DOHH2 (cell line): ENCODE data around the gene TP53I13.

Experiments
- H3F3A ChIP-seq: fragments of 200-600 bp; sonication (generic), shearing (Covaris generic); 2 replicates; pipeline ENCODE4 v1.6.0; 2016; ENCODE audit warnings: antibody characterized with exemption, mild to moderate bottlenecking; ENCODE audit not compliant: control insufficient read depth, insufficient read depth
- H3K27ac ChIP-seq: fragments of 200-600 bp; sonication (generic); 2 replicates; pipeline ENCODE4 v1.5.1; 2014; ENCODE audit warnings: low read depth, mild to moderate bottlenecking, low read length, moderate library complexity
- H3K27me3 ChIP-seq: fragments of 200-600 bp; sonication (generic); 2 replicates; pipeline ENCODE4 v1.6.1; 2014; ENCODE audit warnings: mild to moderate bottlenecking, low read length, mixed read lengths; ENCODE audit not compliant: control insufficient read depth
- H3K36me3 ChIP-seq: fragments of 200-600 bp; sonication (generic); 2 replicates; pipeline ENCODE4 v1.6.1; 2014; ENCODE audit warnings: mild to moderate bottlenecking, low read length, moderate library complexity, mixed read lengths; ENCODE audit not compliant: control insufficient read depth
- H3K4me1 ChIP-seq: fragments of 200-600 bp; sonication (generic); 2 replicates; pipeline ENCODE4 v1.6.1; 2014; ENCODE audit warnings: mild to moderate bottlenecking, low read length, mixed read lengths; ENCODE audit not compliant: control insufficient read depth
- H3K4me2 ChIP-seq: fragments of 200-600 bp; sonication (generic); 2 replicates; pipeline ENCODE4 v1.6.0; 2014; ENCODE audit warnings: mild to moderate bottlenecking, low read length, moderate library complexity
- H3K4me3 ChIP-seq: fragments of 200-600 bp; sonication (generic); 2 replicates; pipeline ENCODE4 v1.5.1; 2014; ENCODE audit warnings: mild to moderate bottlenecking, low read length, mixed read lengths
- H3K79me2 ChIP-seq: fragments of 200-600 bp; sonication (generic); 2 replicates; pipeline ENCODE4 v1.6.1; 2014; ENCODE audit warnings: mild to moderate bottlenecking, low read length, mixed read lengths; ENCODE audit not compliant: control insufficient read depth
- H3K9me2 ChIP-seq: fragments of 200-600 bp; sonication (generic); replicated peaks from 2 replicates; pipeline ENCODE4 v1.6.1; 2014; ENCODE audit warnings: mild to moderate bottlenecking, low read length, mixed read lengths; ENCODE audit not compliant: control insufficient read depth
- H3K9me3 ChIP-seq: fragments of 200-600 bp; sonication (generic); 2 replicates; pipeline ENCODE4 v1.6.1; 2014; ENCODE audit warnings: antibody characterized with exemption, low read length, mixed read lengths; ENCODE audit not compliant: control insufficient read depth, insufficient read depth
- H4K20me1 ChIP-seq: fragments of 200-600 bp; sonication (generic); 2 replicates; pipeline ENCODE4 v1.6.0; 2014; ENCODE audit warnings: low read depth, mild to moderate bottlenecking, antibody characterized with exemption, low read length, moderate library complexity; ENCODE audit not compliant: control insufficient read depth, insufficient read depth
- EZH2phosphoT487 ChIP-seq: fragments of 200-600 bp; sonication (generic); IDR thresholded peaks from 2 replicates; pipeline ENCODE4 v1.6.1; 2017; ENCODE audit warnings: borderline replicate concordance, mild to moderate bottlenecking, antibody characterized with exemption, low read length, moderate library complexity, mixed read lengths
- TF ChIP-seq, protein P1 (sequence below): fragments of 200-600 bp; sonication (generic); IDR thresholded peaks from one replicate; pipeline ENCODE4 v1.5.1; 2014; ENCODE audit warnings: antibody characterized with exemption, mild to moderate bottlenecking, low read depth, low read length; ENCODE audit not compliant: poor library complexity, severe bottlenecking

The TP53I13 gene

DNA sequence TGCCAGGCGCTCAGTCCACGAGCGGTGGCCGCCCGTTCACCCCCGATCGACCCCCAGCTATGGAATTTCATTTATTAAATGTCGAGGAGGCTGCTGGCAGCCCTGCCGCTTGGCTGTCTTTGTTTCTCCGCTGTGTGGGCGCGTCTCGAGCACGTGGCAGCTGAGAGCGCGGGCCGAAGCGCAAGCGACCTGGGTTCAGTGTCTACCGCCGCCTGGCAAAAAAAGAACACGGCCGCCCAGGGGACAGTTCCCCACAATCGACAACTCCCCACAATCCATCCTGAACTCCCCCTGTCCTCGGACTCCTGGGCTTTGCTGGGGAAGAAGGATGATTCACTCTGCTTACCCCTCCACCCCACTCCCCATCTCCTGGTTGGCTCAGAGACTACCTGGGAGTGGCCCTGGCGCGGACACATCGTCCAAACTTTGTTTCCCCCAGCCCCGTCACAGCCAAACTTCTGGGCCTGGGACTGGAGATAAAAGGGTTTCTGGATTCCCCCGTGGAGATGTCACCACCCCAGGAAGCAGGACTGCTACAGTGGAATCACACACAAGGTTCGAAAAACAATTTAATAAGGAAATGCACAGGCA lies 22.7 kb downstream of the TP53I13 start:
- Histone ChIP-seq H3K27me3 (no peaks in the 10 kb centered on the region), H3F3A (peaks cover 13% of the 10 kb centered on the region), H3K79me2 (peaks cover 64% of the 10 kb centered on the region), H3K4me2 (peak overlapping the region; percentile 94), H3K36me3 (0 out of 2 replicates have a peak, but pooled peaks cover 6% of the 10 kb centered on the region), H3K9me3 (no peaks in the 10 kb centered on the region), H3K9me2 (no peaks in the 10 kb centered on the region), H3K4me3 (peak overlapping the region; percentile 74), H3K27ac (peak overlapping the region; percentile 59), H4K20me1 (0 out of 2 replicates have a peak, but pooled peaks cover 9% of the 10 kb centered on the region), H3K4me1 (peaks cover 68% of the 10 kb centered on the region)
- TF ChIP-seq, protein P1, sequence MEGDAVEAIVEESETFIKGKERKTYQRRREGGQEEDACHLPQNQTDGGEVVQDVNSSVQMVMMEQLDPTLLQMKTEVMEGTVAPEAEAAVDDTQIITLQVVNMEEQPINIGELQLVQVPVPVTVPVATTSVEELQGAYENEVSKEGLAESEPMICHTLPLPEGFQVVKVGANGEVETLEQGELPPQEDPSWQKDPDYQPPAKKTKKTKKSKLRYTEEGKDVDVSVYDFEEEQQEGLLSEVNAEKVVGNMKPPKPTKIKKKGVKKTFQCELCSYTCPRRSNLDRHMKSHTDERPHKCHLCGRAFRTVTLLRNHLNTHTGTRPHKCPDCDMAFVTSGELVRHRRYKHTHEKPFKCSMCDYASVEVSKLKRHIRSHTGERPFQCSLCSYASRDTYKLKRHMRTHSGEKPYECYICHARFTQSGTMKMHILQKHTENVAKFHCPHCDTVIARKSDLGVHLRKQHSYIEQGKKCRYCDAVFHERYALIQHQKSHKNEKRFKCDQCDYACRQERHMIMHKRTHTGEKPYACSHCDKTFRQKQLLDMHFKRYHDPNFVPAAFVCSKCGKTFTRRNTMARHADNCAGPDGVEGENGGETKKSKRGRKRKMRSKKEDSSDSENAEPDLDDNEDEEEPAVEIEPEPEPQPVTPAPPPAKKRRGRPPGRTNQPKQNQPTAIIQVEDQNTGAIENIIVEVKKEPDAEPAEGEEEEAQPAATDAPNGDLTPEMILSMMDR, result no peak
- no peak for TF ChIP-seq EZH2phosphoT487

DNA sequence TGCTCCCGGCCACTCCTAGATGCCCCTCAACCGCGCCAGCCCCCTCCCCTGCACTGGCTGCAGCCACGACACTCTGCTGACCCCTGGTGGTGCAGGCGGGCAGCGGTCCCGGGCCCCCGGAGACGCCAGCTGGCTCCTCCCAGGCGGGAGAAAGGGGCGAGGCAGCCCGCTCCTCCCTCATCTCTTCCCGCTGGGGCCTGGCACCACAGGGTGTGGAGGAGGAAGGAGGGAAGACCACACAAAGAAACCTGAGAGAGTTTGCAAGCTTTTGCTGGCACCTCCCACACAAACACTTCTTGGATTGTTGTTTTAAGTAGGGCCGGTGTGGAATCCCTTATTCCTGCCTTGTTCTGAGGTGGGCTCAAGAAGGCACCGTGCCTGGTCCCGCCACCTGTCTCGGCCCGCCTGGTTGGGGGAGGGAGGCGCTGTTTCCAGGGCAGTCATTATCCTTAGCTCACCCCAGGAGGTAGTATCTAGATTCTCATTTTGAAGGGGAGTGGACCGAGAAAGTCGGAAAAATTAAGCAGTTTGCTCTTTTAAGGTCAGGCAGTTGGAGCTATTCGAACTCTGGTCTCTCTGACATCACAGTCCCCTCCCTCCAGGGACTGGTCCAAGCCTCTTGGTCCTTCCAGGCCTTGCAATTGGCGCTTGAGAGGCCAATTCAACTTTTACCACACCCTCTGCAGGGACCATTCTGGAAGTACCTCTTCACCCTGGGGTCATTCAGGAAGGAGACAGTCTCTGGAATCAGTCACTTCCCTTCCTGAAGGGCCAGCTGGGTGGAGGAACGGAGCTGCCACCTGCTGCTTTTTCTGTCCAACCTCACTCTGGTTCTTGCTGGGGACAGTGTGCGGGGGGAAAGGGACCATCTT lies 23.5 kb downstream of the TP53I13 start:
- H3K79me2 ChIP-seq, result peaks cover 63% of the 10 kb centered on the region
- H3K4me1 ChIP-seq, result peaks cover 60% of the 10 kb centered on the region

DNA sequence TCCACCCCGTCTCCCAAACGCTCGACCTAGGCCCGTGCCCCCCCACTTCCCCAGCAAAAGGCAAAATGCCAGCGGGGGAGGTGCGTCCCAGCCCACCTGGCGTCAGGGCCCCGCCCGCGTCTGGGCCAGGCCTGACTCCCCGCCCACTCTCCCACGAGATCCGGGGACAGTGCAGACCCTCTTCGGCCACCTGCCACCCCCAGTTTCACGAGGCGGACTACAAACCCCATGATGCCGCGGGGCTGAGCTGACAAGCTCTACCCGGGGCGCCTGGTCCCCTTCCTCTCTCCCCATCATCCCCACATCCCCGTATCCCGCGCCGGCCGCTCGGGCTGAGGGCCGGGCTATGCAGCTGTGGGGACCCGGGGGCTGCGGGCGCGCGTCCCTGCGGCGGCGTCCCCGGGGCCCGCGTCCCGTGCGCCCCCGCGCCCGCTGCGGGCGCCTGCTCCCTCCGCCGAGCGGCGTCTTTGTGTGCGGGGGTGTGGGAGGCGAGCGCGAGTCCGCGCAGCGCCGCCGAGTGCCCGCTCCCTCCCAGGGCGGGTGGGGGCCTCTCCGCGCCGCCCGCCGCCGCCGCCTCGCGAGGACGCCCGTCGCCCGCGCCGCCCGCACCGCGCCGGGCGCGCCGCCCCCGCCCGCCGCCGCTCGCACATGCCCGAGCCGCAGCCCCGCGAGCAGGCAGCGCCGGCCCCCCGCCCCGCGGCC lies 24.5 kb downstream of the TP53I13 start, which contains the start of gene ANKRD13B:
Gene ANKRD13B (plus strand): TSS at position 283 of the 702 bp plus-strand sequence. CDS start 490 bp downstream, outside the sequence.
- Histone ChIP-seq H3K27me3 (no peaks in the 10 kb centered on the region), H3K36me3 (0 out of 2 replicates have a peak, but pooled peaks cover 6% of the 10 kb centered on the region), H4K20me1 (0 out of 2 replicates have a peak, but pooled peaks cover 6% of the 10 kb centered on the region), H3K4me2 (peak within 1 kb of the TSS; percentile 95), H3K9me2 (no peaks in the 10 kb centered on the region), H3K27ac (peak within 1 kb of the TSS; percentile 23), H3K79me2 (peaks cover 58% of the 10 kb centered on the region), H3K9me3 (no peaks in the 10 kb centered on the region), H3K4me1 (peaks cover 50% of the 10 kb centered on the region), H3F3A (peaks cover 13% of the 10 kb centered on the region), H3K4me3 (peak within 1 kb of the TSS; percentile 88)
- TF ChIP-seq, protein P1, result no peak
- no peak for TF ChIP-seq EZH2phosphoT487

More for the DNA sequence above, 23.5 kb downstream of the TP53I13 start:
- H3K9me3 ChIP-seq, result no peaks in the 10 kb centered on the region
- no peak for TF ChIP-seq EZH2phosphoT487
- TF ChIP-seq, protein P1, result peak; percentile 97
- peak overlapping the region; percentile 74 for H3K4me3 ChIP-seq
- peak overlapping the region; percentile 59 for H3K27ac ChIP-seq
- no peaks in the 10 kb centered on the region for H3K9me2 ChIP-seq
- H4K20me1 ChIP-seq, result 0 out of 2 replicates have a peak, but pooled peaks cover 9% of the 10 kb centered on the region
- 0 out of 2 replicates have a peak, but pooled peaks cover 6% of the 10 kb centered on the region for H3K36me3 ChIP-seq
- H3K4me2 ChIP-seq, result peak overlapping the region; percentile 94
- H3K27me3 ChIP-seq, result no peaks in the 10 kb centered on the region
- H3F3A ChIP-seq, result peaks cover 13% of the 10 kb centered on the region
